Measurements from ENCODE around the gene LIPA.
A peak's percentile ranks its signal among the peaks of the same experiment; 100 is the strongest.
"Not testable (repeated sequence)": the region's sequence is repeated elsewhere in the genome, so short reads cannot be mapped to it uniquely, and the experiment has no call there.

LIPA gene

DNA sequence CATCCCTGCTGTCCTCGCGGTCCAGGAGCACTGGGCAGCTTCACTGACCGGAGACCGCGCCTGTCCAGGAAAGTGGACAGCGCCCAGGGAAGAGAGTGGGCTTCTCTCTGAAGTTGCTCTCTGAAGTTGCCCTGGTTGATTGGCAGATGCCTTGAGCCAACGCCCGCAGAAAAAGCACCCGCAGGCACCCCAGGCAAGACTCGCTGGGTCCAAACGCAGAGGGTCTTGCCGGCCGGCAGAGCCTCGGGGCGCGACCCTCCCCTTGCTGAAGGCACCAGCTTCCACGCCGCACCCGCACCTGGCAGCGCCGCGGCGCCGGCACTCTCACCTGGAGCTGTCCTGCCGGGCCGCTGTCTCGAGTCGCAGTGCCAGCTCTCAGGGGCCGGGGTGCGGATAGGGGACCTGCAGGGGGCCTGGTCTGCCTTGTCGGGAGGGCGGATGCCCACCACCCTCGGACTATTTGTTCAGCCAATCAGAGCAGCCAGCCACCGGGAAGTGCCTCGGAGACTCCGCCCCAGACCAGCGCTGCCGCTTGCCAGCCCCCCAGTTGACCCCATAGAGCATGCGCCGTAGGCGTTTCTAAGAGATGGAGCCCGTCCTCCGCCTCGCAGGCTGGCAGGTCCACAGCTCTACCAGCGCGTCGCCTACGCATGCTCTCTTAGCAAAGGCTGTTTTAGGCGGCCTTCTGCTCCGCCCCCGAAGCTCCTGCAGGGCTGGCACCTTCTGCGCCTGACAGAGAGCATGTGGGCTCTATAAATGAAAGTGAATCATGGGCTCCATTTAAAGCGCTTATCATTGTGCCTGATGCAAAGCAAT is at the start of gene LIPA:
TSS of gene LIPA (minus strand) at position 367 of the 816 bp plus-strand sequence. CDS start 4,127 bp downstream, outside the sequence.
- peak; percentile 94 to 96 for DNase-seq

DNA sequence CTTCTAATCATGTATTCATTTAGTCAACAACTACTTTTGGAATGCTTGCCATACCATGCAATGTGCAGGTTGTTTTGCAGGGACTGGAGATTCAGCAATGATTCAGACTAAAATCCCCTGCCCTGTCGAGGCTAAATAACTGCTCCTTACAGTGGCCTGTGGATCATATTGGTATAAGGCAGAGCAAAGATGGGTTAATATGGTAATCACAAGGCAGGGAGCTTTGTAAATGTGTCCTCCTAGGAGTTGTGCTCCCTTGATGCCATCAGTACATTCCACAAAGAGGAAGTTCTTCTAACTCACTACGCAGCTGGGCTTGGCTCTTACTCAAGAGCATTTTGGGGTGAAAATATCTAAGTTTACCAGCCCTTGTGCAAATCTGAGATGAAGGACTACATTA is 49.7 kb upstream of the LIPA start:
- DNase-seq = no peak

DNA sequence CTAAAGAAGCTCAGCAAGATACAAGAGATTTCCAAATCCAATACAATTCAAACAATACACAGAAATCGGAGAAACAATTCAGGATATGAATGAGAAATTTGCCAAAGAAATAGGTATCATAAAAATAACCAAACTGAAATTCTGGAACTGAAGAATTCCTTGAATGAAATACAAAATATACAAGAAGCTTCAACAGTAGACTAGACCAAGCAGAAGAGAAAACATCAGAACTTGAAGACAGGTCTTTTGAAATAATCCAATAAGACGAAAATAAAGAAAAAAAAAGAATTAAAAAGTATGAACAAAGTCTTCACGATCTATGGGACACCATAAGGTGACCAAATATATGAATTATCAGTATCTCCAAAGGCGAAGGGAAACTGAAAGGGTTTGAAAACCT is 47.5 kb upstream of the LIPA start:
- no peak for DNase-seq

DNA sequence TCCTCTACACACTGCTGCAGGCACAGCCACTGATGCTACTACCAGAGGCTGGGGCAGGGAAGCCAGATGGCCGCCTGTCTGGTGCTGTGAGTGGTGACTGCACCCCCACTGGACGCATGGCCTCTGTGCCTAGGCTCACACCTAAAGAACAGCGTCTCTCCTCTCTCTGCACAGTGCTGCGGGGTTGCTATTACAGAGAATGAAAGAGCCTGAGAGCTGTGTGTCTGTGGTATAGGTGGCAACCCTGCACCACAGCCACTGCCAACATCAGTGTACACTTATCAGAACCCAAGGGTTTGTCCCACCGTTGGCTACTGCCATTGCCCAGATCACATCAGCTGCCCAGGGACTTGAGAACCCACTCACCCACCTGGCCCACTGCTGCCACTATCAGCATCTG is 46.2 kb upstream of the LIPA start:
- no peak for DNase-seq

DNA sequence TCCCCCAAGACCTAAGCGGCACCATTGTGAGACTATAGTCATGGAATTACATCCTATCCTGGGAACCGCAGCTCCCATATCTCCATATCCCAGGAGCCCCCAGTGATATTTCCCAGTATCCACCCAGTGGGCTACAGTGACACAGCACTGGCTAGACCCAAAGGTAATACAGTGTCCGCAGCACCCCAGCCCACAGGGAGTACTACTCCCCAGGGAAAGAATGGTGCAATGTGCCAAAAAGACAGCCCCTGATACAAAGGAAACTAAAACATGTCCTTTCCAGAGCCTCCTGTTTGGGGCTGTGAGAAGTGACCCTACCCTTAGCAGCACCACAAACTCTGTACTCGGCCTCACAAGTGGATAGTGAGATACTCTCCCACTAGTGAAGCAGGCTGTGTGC is 45.8 kb upstream of the LIPA start:
- no peak for DNase-seq

DNA sequence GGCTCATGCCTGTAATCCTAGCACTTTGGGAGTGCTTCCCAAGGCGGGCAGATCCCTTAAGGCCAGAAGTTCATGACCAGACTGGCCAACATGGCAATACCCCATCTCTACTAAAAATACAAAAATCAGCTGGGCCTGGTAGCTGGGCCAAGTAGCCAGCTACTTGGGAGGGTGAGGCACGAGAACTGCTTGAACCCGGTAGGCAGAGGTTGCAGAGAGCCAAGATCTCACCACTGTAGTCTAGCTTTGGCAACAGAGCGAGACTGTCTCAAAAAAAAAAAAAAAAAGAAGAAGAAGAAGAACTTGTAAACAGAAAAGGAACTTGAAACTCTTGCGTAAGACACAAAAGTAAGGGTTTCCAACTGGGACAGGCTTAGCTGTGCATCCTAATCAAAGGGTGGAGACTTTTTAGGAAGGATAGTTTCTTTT is 44.7 kb upstream of the LIPA start:
- no peak for DNase-seq

DNA sequence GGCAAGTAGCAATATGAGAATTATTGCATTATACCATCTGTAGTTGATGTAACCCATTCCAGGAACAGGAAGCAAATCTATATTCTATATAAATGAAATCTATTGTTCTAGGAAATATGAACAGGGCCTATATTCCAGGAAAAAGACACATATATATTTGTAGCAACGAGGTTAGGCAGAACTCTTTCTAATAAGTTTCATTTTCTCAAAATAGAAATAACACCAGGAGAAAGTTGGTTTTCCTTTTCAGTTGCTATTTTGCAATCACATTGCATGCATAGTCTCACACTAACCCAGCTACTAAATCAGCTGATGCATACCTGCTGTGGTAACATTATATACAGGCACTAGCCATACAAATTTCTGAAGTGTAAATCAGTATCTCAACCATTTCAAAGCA is 44.0 kb upstream of the LIPA start:
- DNase-seq = no peak

DNA sequence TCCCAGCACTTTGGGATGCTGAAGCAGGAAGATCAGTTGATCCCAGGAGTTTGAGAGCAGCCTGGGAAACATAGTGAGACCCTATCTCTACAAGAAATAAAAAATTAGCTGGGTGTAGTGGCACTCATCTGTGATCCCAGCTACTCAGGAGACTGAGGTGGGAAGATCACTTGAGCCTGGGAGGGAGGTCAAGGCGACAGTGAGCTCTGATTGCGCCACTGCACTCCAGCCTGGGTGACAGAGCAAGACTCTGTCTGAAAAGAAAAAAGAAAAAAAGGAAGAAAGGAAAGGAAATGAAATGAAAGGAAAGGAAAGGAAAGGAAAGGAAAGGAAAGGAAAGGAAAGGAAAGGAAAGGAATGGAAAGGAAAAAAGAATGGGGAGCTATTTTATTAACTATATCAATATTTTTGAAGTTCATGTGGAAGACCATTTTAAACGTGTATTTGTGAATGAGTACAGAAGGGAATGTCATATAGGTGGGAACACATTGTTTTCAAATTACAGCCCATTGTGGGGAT is 43.2 kb upstream of the LIPA start:
- no peak for DNase-seq

DNA sequence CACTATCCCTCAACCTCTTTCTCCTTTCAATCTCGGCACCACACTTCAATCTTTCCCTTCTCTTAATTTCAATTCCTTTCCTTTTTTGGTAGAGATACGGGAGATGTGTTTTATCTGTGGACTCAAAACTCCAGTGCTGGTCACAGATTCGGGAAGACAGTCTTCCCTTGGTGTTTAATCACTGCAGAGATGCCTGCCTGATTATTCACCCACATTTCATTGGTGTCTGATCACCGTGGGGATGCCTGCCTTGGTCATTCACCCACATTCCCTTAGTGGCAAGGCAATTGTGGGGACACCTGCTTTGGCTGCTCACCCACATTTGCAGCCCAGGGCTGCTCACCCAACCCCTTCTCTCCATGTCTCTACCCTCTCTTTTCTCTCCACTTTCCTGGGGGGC is 33.7 kb upstream of the LIPA start:
- not testable (repeated sequence) for DNase-seq

DNA sequence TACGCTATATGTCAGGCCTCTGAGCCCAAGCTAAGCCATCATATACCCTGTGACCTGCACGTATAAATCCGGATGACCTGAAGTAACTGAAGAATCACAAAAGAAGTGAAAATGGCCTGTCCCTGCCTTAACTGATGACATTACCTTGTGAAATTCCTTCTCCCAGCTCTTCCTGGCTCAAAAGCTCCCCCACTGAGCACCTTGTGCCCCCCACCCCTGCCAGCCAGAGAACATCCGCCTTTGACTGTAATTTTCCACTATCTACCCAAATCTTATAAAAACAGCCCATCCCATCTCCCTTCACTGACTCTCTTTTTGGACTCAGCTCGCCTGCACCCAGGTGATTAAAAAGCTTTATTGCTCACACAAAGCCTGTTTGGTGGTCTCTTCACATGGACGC is 33.1 kb upstream of the LIPA start:
- DNase-seq = not testable (repeated sequence)

DNA sequence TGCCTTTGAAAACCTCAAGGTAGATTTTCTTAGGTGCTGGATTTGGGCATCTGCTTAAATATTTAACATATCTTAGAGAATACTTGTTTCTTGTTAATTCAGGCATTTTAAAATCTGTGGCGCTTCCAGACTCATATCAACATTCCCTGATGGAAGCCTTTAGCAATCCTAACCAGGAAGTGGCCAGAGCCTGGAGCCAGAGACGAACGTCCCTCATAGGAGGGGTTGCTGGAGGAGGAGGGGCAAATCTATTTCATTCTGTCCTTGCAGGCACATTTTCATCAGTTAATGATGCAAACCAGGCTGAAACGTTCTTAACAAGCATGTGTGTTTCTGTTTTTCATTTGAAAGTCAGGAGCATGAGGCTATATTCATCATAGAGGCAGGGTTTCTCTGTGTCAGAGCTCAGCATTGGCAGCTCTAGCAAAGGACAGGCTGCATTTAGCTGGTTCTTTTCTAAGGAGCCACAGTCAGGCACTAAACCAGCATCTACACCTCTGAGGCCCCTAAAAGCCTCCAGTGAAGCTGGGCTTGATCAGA is 32.4 kb upstream of the LIPA start:
- DNase-seq = peak; percentile 36 to 59

DNA sequence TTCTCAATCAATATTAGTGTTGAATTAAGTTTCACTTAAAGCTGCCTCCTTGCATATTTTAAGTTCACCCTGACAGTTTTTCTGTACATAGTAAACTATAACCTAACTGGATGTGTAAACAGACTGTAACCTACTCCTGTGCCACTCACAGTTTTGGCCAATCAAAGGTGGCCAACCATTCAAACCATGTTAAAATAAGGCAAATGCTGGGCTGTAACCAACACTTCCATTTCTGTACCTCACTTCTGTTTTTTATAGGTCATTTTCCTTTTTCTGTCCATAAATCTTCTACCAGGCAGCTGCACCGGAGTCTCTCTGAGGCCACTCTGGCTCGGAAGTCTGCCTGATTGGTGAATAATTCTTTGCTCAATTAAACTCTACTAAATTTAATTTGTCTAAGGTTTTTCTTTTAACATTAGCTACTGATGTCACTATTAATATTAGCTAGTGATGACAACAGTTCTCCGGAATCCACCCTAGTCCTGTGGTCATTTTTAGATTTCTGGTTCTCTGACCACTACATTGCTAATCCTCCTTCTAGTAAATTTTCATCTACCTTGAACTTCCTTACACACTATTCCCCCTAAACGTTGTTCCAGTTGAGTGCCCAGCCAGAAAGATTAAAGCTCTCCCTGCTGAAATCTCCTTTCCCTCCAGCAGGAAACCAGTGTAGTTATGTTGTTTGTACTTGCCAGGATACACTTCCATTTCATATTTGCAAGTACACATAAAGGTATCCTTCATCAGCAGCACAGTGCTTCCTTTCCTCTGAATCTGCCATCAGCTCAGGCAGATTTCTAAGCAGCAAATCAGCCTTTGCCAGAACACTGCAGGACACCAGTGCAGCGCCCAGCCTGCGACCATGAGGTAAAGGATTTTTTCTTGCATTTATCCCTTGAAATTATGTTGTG is 31.7 kb upstream of the LIPA start:
- peak in 1 of 2 experiments; percentile 49 for DNase-seq

DNA sequence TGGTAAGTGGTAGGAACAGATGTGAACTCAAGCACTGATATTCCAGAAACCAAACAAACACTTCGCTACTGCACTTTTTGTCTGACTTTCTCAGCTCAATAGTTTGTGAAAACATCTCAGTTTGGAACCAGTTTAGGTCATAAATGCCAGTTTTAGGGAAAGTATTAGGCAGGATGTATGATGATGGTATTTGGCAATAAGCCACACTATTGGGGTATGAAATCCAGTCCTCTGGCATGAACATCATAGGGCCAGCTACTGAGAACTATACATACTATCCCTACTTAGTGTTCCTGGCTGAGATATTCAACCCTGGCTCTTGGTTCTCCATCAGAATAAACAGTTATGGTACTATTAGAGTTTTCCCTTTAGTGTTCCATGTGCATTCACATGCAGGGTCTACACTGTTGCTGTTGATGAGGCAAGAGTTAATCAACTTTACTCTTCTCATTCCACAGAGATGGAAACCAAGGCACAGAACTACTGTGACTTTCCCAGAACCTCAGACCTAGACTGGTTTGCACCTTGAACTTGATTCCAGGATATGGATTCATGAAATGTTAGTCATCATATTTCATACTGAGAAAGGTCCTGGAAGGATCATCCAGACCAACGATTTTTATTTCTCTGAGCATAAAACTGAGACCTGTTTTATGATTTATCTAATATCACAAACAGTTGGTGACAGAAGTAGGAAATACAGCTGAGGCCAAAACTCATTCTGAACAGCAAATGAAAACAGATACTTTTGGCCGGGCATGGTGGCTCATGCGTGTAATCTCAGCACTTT is 30.2 kb upstream of the LIPA start:
- no peak for DNase-seq

DNA sequence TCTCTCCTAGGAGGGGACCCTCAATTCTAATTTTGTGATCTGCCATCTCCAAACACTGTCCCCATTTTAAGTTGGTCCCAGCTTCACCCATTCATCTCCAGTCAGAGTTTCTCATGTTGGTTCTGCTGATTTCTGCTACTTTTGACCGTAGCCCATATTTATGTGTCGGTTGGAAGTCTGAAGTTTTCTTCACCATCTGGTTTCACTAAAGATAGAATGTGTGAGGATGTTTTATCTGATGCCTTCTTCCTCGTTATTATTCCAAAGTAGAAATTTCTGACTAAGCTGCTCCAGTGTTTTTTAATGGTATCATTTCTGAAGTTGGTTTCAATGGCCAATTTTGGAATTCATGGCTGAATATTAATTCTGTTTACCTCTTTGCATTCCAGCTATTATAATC is 28.9 kb upstream of the LIPA start:
- no peak for DNase-seq

DNA sequence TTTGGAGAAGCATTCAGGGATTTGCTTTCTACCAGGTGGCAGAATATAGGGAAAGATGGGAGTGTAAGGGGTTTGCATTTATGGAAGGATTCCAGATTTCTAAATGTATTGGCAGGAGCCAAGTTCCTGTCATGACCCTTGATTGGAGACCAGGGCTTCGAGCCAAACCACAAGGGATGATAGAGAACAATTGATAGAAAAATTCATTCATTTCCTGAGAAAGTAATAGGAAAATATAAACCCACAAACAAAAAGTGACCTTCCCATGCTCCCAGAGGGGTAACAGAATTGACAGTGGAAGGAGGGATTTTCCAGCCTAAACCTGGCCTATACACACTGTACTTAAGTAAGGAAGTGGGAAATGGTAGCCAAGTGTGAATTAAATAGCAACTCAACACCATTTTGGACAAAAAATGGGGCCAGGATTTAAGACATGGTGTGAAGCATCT is 27.9 kb upstream of the LIPA start:
- peak in 1 of 2 experiments; percentile 0 for DNase-seq

DNA sequence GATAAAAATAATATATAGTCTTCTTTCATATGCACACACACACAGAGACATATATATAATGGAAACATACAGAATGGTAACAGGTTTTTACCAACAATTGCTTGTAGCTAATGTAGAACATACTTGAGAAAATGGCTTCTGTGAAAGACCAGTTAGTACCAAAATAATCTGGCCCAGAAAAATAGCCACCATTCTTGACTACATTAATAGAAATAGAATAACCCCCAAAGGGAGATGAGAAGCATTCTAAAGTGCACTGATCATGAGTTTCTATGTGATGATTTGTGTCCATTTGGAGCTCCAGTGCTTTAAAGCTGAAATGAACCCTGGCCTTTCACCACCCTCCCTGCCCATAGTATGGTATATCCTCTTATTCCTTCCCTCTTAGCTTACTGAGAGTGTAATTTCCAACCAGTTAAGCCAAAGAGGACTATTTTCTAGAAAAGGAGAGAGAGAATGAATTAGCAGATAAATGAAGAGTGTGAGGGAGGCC is 27.4 kb upstream of the LIPA start:
- no peak for DNase-seq

DNA sequence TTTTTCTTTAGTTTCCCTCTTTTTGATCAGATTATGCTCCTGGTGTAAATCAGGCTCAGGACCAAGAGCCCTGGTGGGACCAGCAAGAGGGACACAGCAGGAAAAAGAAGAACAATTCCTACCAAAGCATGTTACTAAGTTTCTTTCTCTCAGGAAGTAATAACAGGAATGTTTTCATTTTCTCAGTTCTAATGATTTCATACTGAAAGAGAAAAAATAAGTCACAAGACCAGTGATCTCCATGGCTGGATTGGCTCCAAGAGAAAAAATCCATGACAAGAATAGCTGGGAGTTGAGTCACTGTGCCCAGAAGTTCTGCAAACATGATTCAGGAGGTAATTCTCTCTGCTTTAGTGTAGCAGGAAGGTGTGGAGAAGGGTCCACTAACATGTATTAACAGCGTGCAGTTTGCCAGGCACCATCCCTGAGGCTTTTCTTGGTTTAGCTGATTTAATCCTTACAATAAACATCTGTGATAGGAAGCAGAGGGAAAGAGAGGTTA is 26.5 kb upstream of the LIPA start:
- no peak for DNase-seq

DNA sequence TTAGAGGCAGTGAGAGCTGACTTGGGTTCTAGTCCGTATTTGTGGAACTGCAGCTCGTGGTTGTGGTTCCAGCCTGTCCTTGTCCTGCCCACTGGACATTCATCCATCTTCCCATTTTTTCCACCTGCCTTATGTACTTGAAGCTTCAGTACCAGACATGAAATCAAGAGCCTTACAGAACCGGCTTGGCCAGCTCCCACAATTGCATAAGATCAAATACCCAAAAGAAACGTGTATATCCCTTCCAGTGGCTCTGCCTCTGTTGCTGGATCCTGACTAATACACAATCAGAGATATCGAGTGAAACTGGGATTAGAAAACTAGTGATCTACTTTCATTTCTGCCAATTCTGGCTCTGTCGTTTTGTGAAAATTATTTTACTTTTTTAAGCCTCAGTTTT is 23.8 kb upstream of the LIPA start:
- no peak for DNase-seq

DNA sequence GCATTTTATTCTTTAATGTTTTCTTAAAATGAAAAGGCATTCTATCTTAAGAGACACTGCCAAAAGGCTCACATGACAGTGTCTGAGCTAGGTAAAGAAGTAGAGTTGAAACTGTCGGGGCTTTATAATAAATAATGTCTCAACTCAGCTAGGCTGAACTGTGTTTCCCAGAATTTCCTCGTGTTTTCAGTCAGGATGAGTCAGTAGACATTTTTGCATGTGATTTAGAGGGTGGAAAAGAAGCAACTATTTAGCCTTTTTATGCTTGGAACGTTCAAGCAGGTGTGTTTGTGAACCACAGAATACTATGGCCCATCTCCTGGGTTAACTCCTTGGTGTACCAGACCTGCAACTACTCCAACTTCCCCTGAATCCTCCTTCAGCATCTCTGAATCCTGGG is 23.4 kb upstream of the LIPA start:
- no peak for DNase-seq

DNA sequence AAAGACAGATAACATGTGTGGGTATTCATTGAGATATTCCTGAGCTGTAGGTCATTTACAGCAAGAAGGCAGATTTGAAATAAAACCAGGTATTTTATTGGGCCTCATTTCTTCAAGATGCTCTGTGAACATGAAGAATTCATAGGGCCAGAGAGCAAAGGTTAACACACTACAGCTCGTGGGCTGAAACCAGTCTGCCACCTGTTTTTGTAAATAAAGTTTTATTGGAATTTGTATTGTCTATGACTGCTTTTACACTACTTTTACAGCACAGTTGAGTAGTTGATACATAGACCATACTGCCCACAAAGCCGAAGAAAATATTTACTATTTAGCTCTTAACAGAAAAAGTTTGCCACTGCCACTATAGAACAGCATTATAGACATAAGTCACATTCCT is 22.1 kb upstream of the LIPA start:
- no peak for DNase-seq

DNA sequence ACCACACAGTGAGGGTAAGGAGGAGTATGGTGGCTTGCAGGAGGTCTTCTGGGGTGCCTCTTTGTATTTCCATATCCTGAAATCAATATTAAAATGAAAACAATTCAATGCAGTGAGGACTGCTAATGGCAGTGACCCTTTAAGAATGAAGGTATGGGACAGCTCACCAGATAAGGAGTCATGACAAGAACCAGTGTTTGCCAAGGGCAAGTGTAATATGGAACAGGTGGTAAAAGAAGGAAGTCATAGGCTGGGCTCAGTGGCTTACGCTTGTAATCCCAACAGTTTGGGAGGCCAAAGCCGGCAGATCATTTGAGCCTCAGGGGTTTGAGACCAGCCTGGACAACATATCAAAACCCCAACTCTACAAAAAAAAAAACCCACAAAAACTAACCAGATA is 20.0 kb upstream of the LIPA start:
- no peak for DNase-seq

DNA sequence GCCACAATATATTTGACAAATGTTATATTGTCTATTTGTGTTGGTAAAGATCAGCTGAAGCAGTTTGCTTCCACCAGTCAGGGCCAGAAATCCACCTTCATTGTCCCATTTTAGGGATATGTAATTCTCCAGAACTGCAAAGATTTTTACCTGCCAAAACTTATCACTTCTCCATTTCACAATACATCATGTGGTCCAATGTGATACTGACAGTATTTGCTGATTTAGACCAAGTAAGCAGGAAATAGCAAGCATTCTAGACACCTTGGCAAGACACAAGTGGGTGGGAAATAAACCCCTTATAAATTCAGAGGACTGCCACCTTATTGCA is 18.5 kb upstream of the LIPA start:
- DNase-seq = no peak

All from NCI-H2081 (cell line).